Hepatocyte (in vitro differentiated cells): ENCODE results near the gene SSB.
"Not testable (repeated sequence)": the region's sequence is repeated elsewhere in the genome, so short reads cannot be mapped to it uniquely, and the experiment has no call there.

Source experiments
- EZH2phosphoT487 ChIP-seq: fragments of 200-600 bp; sonication (generic); IDR thresholded peaks from one replicate; pipeline ENCODE4 v1.6.1; 2018; ENCODE audit warnings: antibody characterized with exemption, mild to moderate bottlenecking, low read depth, moderate library complexity; ENCODE audit not compliant: unreplicated experiment, severe bottlenecking
- TF ChIP-seq, protein P1 (sequence below): fragments of 200-600 bp; sonication (generic); IDR thresholded peaks from 2 replicates; pipeline ENCODE4 v1.5.1; 2016; ENCODE audit warnings: antibody characterized with exemption, mild to moderate bottlenecking; ENCODE audit not compliant: poor library complexity

GRCh38 chr2:169816961-169817360, 18.3 kb downstream of the SSB start:
- TF ChIP-seq, protein P1, sequence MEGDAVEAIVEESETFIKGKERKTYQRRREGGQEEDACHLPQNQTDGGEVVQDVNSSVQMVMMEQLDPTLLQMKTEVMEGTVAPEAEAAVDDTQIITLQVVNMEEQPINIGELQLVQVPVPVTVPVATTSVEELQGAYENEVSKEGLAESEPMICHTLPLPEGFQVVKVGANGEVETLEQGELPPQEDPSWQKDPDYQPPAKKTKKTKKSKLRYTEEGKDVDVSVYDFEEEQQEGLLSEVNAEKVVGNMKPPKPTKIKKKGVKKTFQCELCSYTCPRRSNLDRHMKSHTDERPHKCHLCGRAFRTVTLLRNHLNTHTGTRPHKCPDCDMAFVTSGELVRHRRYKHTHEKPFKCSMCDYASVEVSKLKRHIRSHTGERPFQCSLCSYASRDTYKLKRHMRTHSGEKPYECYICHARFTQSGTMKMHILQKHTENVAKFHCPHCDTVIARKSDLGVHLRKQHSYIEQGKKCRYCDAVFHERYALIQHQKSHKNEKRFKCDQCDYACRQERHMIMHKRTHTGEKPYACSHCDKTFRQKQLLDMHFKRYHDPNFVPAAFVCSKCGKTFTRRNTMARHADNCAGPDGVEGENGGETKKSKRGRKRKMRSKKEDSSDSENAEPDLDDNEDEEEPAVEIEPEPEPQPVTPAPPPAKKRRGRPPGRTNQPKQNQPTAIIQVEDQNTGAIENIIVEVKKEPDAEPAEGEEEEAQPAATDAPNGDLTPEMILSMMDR = not testable (repeated sequence)
- TF ChIP-seq EZH2phosphoT487 = not testable (repeated sequence)
